ENCODE data around the gene MGST3.

DNA sequence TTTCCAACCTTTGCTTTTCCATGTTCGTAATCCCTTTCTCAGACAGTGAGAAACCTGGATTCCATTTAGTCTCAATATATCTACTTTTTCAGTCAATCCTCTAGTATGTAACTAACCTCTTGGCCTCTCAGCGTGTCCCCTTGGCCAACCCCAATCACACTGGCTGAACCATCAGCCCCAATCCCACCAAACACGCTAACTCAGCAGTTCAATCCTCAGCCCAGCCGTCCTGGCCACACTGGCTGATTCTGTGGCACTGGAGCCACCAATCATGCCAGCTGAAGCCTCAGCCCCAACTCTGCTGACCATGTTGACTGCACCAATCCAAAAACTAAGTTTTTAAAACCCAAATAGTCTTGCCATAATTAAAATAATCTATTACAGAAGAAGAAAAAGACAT lies 6.6 kb upstream of the MGST3 start:
- TF ChIP-seq CTCF (conservative IDR thresholded peaks at IDR 0.05) (no peak), EZH2 (IDR thresholded peaks at IDR 0.05; ENCODE audit: low read depth) (no peak)

Data from PC-9 (cell line).